HepG2 (cell line): ENCODE results near the gene CITED2. TPM values are rescaled to one million over a fixed set of nuclear protein-coding genes. Genes with fewer than 3 reads are reported as not detected.

Source experiments
- ATAC-seq: fragments of 200-7000 bp; cut with Tn5 transposase; 3 replicates; pipeline ENCODE4 v1.9.1; 2020; ENCODE audit warnings: mild to moderate bottlenecking, moderate library complexity
- BruUV-seq: library from RNA; stranded (reverse); fragments of 400-500 nt; replicated peaks from 2 replicates; lab custom pipeline; 2021; lab: Mats Ljungman, UMichigan
- CTCF ChIA-PET: fragments of 300-600 bp; formaldehyde crosslinking; extraction: SDS; loops from one replicate; lab custom pipeline; 2021; ENCODE audit warnings: low total read pairs, inconsistent platforms, low intra/inter-chr PET ratio; lab: Yijun Ruan, JAX
- POLR2A ChIA-PET: fragments of 350-600 bp; sonication (Branson Sonifier 250); formaldehyde crosslinking; loops from one replicate; lab custom pipeline; 2020; ENCODE audit warnings: antibody characterized with exemption, inconsistent platforms; lab: Yijun Ruan, JAX
- DNase-seq: peaks from one replicate; pipeline ENCODE4 v3.0.0-alpha.2; 2015; ENCODE audit warnings: low spot score
- FAIRE-seq: peaks from 3 replicates; lab custom pipeline; 2011; peaks lifted over from hg19 to GRCh38; lab: Jason Lieb, UNC
- H2AFZ ChIP-seq: one replicate; pipeline ENCODE4 v1.6.1; 2011; ENCODE audit warnings: low read length, inconsistent platforms
- H3K27ac ChIP-seq: fragments of 300-600 bp; 3 replicates; pipeline ENCODE4 v1.8.0; 2011; ENCODE audit warnings: mixed run types, mild to moderate bottlenecking, mixed read lengths, low read length, inconsistent platforms; ENCODE audit not compliant: insufficient read depth; ENCODE audit errors: extremely low read length
- H3K27me3 ChIP-seq, 2 experiments: fragments of 200-600 bp in 1 of 2; 2 replicates in 1 of 2; 3 replicates in 1 of 2; pipeline versions ENCODE4 v1.6.0 to v1.8.0; 2011; ENCODE audit warnings: low read length in 2 of 2, mild to moderate bottlenecking in 2 of 2, moderate library complexity in 2 of 2, inconsistent platforms in 1 of 2; ENCODE audit not compliant: insufficient read depth in 2 of 2, control insufficient read depth in 1 of 2
- H3K36me3 ChIP-seq, 2 experiments: fragments of 200-600 bp in 1 of 2; replicated peaks in 1 of 2; 2 replicates in 1 of 2; 3 replicates in 1 of 2; pipeline versions ENCODE4 v1.5.1 to v1.8.0; 2011; ENCODE audit warnings: low read length in 2 of 2, inconsistent platforms in 1 of 2; ENCODE audit not compliant: insufficient read depth in 2 of 2, control insufficient read depth in 1 of 2
- H3K4me1 ChIP-seq: 2 replicates; pipeline ENCODE4 v1.5.1; 2012; ENCODE audit warnings: low read length, inconsistent platforms; ENCODE audit not compliant: insufficient read depth
- H3K4me2 ChIP-seq: 2 replicates; pipeline ENCODE4 v1.6.0; 2011; ENCODE audit warnings: low read depth, low read length, inconsistent platforms
- H3K4me3 ChIP-seq, 3 experiments: fragments of 200-600 bp in 1 of 3; sonication (generic), shearing (Covaris generic) in 1 of 3; replicated peaks in 1 of 3; 2 replicates each; pipeline ENCODE4 v1.5.1; 2011 to 2016; ENCODE audit warnings: low read length in 3 of 3, inconsistent platforms in 2 of 3, low read depth in 2 of 3, mild to moderate bottlenecking in 2 of 3, control low read depth in 1 of 3, mixed read lengths in 1 of 3; ENCODE audit not compliant: insufficient read depth in 1 of 3
- H3K79me2 ChIP-seq: one replicate; pipeline ENCODE4 v1.6.1; 2011; ENCODE audit warnings: low read length, inconsistent platforms; ENCODE audit not compliant: insufficient read depth
- H3K9ac ChIP-seq: 2 replicates; pipeline ENCODE4 v1.6.0; 2011; ENCODE audit warnings: mild to moderate bottlenecking, low read depth, low read length, inconsistent platforms; ENCODE audit not compliant: insufficient read depth
- H3K9me3 ChIP-seq: 2 replicates; pipeline ENCODE4 v1.5.1; 2012; ENCODE audit warnings: mild to moderate bottlenecking, low read length
- H4K20me1 ChIP-seq: 2 replicates; pipeline ENCODE4 v1.6.0; 2011; ENCODE audit warnings: inconsistent platforms, mild to moderate bottlenecking, low read length, moderate library complexity; ENCODE audit not compliant: insufficient read depth
- AKAP8 ChIP-seq: sonication (generic); formaldehyde crosslinking; IDR thresholded peaks from 2 replicates; pipeline ENCODE4 v1.5.1; 2020; ENCODE audit warnings: mild to moderate bottlenecking, missing genetic modification reagents
- ESRRA ChIP-seq: sonication (generic); formaldehyde crosslinking; IDR thresholded peaks from 2 replicates; pipeline ENCODE4 v1.5.1; 2020; ENCODE audit warnings: mild to moderate bottlenecking, low read depth, missing genetic modification reagents
- IKZF1 ChIP-seq: fragments of 450-650 bp; IDR thresholded peaks from 2 replicates; pipeline ENCODE4 v1.7.1; 2016
- NFIB ChIP-seq: sonication (generic); formaldehyde crosslinking; IDR thresholded peaks from 2 replicates; pipeline ENCODE4 v1.9.0; 2021; ENCODE audit warnings: missing genetic modification reagents, mild to moderate bottlenecking, borderline replicate concordance
- PHF5A ChIP-seq: IDR thresholded peaks from one replicate; pipeline ENCODE4 v1.6.1; 2018; ENCODE audit warnings: low read depth, missing genetic modification reagents; ENCODE audit not compliant: unreplicated experiment
- RARG ChIP-seq: sonication (generic); formaldehyde crosslinking; IDR thresholded peaks from 2 replicates; pipeline ENCODE4 v1.4.0; 2020; ENCODE audit warnings: low read depth, mild to moderate bottlenecking, missing genetic modification reagents
- SALL1 ChIP-seq: sonication (generic); formaldehyde crosslinking; IDR thresholded peaks from 2 replicates; pipeline ENCODE4 v1.8.0; 2022; ENCODE audit warnings: mild to moderate bottlenecking, missing genetic modification reagents
- STAT6 ChIP-seq: sonication (generic); formaldehyde crosslinking; IDR thresholded peaks from 2 replicates; pipeline ENCODE4 v1.4.0; 2020; ENCODE audit warnings: missing genetic modification reagents, mild to moderate bottlenecking, borderline replicate concordance
- ZMAT3 ChIP-seq: sonication (generic); formaldehyde crosslinking; conservative IDR thresholded peaks from 2 replicates; pipeline ENCODE4 v1.7.0; 2021; ENCODE audit warnings: missing genetic modification reagents
- ZMYM3 ChIP-seq: sonication (generic); formaldehyde crosslinking; IDR thresholded peaks from 2 replicates; pipeline ENCODE4 v1.5.1; 2020; ENCODE audit warnings: mild to moderate bottlenecking, missing genetic modification reagents
- ZNF484 ChIP-seq: sonication (generic); formaldehyde crosslinking; IDR thresholded peaks from 2 replicates; pipeline ENCODE4 v1.5.1; 2020; ENCODE audit warnings: mild to moderate bottlenecking, low read depth, missing genetic modification reagents, borderline replicate concordance
- ZNF564 ChIP-seq: sonication (generic); formaldehyde crosslinking; IDR thresholded peaks from 2 replicates; pipeline ENCODE4 v1.8.1; 2023; ENCODE audit warnings: mild to moderate bottlenecking, missing genetic modification reagents
- ZNF83 ChIP-seq: sonication (generic); formaldehyde crosslinking; IDR thresholded peaks from 2 replicates; pipeline ENCODE4 v1.4.0; 2020; ENCODE audit warnings: missing genetic modification reagents, mild to moderate bottlenecking, borderline replicate concordance
- ZSCAN25 ChIP-seq: sonication (generic); formaldehyde crosslinking; IDR thresholded peaks from 2 replicates; pipeline ENCODE4 v1.8.0; 2022; ENCODE audit warnings: mild to moderate bottlenecking, missing genetic modification reagents
- WGBS: methylation state at CpG from one replicate; pipeline ENCODE4 v1.1.6; 2017; ENCODE audit warnings: low lambda C conversion rate; 5-methylcytosine and 5-hydroxymethylcytosine counted together
- in situ Hi-C: cut with HindIII; loops from 2 replicates; pipeline ENCODE4 v1.10.0; 2017; ENCODE audit warnings: low pct_unique_long_range_greater_than_20kb; ENCODE audit not compliant: extremely low pct_ligation_motif_present
- intact Hi-C: fragments of 100-400 bp; cut with micrococcal nuclease; formaldehyde crosslinking; loops from one replicate; pipeline ENCODE4 v1.10.0; 2022; ENCODE audit not compliant: unreplicated experiment
- polyA plus RNA-seq, 8 experiments: library from polyadenylated mRNA; depleted of rRNA in 3 of 8; stranded (reverse) in 7 of 8; unstranded in 1 of 8; fragments of >200 nt; fragmentation: Illumina TruSeq in 4 of 8; extraction: Trizol in 4 of 8; gene quantifications; 2 replicates each; pipeline versions ENCODE4 v1.2.1 to v1.2.3, GENCODE V29; 2011 to 2016; ENCODE audit warnings: low read depth in 4 of 8, missing spikeins in 1 of 8, mixed read lengths in 1 of 8; ENCODE audit not compliant: insufficient read depth in 1 of 8
- total RNA-seq, 5 experiments: library from RNA; depleted of rRNA; stranded (reverse); fragments of >200 nt; fragmentation: Illumina TruSeq; extraction: Trizol; gene quantifications; 2 replicates each; pipeline ENCODE4 v1.2.3, GENCODE V29; 2016; ENCODE audit warnings: low read depth in 1 of 5

CITED2 gene
- total and polyA plus RNA-seq, 2 of the 13 experiments (the other 11 are each of a cell fraction or from before 2014, with no cell fraction given) = 17.6 to 57.2 TPM

GRCh38 chr6:139349464-139350020 lies 24.9 kb downstream of the CITED2 start:
- Histone ChIP-seq H3K27ac (no peak overlapping the region), H3K4me2 (no peak overlapping the region), H3K9me3 (no peaks in the 10 kb centered on the region), H3K36me3 (no peaks in the 10 kb centered on the region), H3K4me1 (no peaks in the 10 kb centered on the region), H3K9ac (no peak overlapping the region), H3K79me2 (no peaks in the 10 kb centered on the region), H4K20me1 (no peaks in the 10 kb centered on the region), H3K4me3 (no peak overlapping the region), H3K27me3 (no peaks in the 10 kb centered on the region), H2AFZ (no peak overlapping the region)
- in situ Hi-C loops (loop anchor here (10.0 to 25.0 kb wide), 5 partner anchors 125 to 1563 kb away; no protein-coding TSS in a partner anchor), intact Hi-C loops (no loop called here)
- 7% methylated on average over 5 of the region's 5 CpGs for WGBS
- no peak for ATAC-seq
- no peak for FAIRE-seq
- POLR2A ChIA-PET = no interaction called here
- TF ChIP-seq ZNF484 (CRISPR knock-in tag) = no peak
- TF ChIP-seq AKAP8 = no peak
- TF ChIP-seq NFIB (CRISPR knock-in tag) = no peak
- TF ChIP-seq ZSCAN25 (CRISPR knock-in tag) = no peak
- TF ChIP-seq SALL1 (CRISPR knock-in tag) = no peak
- TF ChIP-seq PHF5A (CRISPR knock-in tag) = no peak
- TF ChIP-seq ZMYM3 (CRISPR knock-in tag) = no peak
- TF ChIP-seq RARG (CRISPR knock-in tag) = no peak
- TF ChIP-seq ZNF83 = no peak
- no peak for TF ChIP-seq ZNF564 (CRISPR knock-in tag)
- TF ChIP-seq STAT6 (CRISPR knock-in tag) = no peak
- no peak for TF ChIP-seq IKZF1
- no peak for TF ChIP-seq ESRRA (CRISPR knock-in tag)
- no peak for TF ChIP-seq ZMAT3
- no TSS peak for BruUV-seq
- no peak for DNase-seq
- CTCF ChIA-PET = no interaction called here
